HT-29 (cell line): ENCODE results near the gene C11orf58. TPM values are rescaled to one million over a fixed set of nuclear protein-coding genes. Genes with fewer than 3 reads are reported as not detected.

Experiments used
- DNase-seq: peaks from one replicate; pipeline ENCODE4 v3.0.0-alpha.2; 2015; ENCODE audit warnings: low spot score
- total RNA-seq: library from RNA; depleted of rRNA; stranded (reverse); fragments of >200 nt; shearing (Covaris generic); gene quantifications from 2 replicates; pipeline ENCODE4 v1.2.3, GENCODE V29; 2014; rRNA removed

C11orf58 gene
- 107 and 117 TPM in 2 replicates for total RNA-seq

DNA sequence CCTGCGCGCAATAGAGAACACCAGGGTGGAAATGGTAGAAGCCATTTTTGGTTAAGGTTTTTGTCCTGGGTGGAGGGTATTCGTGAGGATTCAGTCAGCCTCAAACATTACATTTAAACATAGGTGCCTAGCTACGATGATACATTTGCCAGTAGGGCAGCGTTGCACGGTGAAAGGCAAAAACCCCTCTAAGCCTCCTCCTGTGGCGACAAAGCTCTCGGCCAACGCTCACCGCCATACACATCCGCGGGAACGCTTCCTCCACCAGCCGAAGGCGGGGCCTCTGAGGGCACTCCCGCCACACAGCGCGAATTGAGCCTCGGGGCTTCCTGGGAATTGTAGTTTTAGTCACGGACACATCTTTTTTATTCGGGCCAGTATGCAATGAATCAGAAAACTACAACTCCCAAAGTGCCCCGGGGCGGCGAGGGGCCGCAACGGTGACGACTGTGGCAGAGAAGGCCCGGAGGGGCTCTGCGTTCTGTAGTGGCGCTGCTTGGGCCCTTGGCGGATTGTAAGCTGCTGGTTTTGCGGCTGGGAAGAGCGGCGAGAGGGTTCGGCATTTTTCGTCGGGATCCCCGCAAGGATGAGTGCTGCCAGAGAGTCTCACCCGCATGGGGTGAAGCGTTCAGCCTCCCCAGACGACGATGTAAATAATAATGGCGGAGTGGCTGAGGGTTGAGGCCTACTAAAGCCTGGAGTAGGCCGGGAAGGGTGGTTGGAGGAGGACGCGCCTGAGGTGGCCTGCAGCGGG lies at the start of gene C11orf58:
Gene C11orf58 (plus strand): TSS at position 455 of the 754 bp plus-strand sequence. CDS start 132 bp downstream, at position 587.
- peak; percentile 98 for DNase-seq

DNA sequence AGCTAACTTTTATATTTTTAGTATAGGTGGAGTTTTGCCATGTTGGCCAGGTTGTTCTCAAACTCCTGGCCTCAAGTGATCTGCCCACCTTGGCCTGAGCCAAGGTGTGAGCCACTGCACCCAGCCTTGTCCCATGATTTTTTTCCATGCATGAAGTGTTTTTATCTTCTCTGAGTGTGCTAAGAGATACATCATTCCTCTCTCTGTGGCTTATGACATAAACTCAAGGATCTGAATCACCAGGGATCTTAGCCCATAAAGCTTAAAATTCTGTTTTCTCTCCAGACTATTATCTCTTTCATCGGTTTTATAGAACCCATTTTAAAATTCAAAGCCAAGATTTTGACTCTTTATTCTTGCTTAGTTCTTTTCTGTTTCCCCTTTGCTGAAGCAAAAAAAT lies 48.4 kb upstream of the C11orf58 start:
- no peak for DNase-seq

DNA sequence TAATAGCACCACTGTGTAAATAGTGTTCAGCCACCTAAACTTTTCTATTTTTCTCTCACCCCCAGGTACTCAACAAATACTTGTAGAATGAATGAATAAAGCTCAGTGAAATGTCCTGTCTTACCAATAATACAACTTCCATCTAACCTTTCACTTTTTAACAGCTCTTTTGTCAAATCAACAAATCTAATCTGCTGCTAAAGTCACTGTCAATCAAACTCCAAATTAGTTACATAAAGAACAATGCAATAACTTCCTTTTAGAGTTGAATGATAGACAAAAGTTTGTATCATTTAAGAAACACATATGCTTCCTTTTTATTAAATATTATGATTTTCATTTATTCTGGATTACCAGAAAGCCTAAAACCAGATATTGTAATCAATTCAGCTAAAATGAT lies 34.7 kb upstream of the C11orf58 start:
- no peak for DNase-seq

DNA sequence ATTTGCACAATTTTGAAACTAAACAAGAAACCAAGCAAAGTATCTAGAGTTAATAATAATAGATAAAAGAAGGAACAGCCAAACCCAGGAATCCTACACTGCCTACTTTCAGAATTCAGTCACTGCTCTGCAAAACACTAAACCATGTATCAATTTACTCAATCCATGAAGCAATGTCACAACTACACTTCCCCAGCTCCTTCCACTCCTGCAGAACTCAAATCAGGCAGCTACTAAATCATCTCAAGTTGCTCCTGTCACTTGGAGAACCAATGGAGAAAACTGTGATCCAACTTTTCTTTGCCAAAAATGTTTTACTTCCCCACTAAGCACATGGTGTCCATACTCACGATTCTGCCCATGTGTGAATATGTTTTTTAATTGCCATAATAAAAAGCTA lies 24.9 kb upstream of the C11orf58 start:
- no peak for DNase-seq

DNA sequence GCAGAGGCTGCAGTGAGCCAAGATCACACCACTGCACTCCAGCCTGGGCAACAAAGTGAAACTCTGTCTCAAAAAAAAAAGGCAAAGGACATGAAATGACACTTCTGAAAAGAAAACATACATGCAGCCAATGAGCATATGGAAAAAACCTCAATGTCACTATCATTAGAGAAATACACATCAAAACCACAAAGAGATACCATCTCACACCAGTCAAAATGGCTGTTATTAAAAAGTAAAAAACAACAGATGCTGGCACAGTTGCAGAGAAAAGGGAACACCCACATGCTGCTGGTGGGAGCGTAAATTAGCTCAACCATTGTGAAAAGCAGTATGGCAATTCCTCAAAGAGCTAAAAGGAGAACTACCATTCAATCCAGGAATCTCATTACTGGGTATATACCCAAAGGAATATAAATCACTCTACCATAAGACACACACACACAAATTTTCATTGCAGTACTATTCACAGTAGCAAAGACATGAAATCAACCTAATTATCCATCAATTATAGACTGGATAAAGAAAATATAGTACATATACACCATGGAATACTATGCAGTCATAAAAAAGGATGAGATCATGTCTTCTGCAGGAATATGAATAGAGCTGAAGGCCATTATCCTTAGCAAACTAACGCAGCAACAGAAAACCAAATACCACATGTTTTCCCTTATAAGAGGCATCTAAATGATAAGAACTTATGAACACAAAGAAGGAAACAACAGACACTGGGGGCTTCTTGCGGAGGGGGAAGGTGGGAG lies 15.7 kb upstream of the C11orf58 start:
- no peak for DNase-seq

DNA sequence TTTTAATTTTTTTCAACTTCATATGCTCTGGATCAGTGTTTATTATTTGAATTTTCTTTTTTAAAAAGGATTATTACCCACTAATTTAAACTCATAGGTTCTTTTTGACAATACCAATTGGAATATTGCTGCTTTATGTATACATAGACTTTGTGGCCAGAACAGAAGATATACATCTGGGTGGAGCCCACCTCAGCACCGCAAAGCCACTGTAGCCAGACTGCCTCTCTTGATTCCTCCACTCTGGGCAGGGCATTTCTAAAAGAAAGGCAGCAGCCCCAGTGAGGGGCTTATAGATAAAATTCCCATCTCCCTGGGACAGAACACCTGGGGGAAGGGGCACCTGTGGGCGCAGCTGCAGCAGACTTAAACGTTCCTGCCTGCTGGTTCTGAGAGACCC lies 10.6 kb upstream of the C11orf58 start:
- no peak for DNase-seq

DNA sequence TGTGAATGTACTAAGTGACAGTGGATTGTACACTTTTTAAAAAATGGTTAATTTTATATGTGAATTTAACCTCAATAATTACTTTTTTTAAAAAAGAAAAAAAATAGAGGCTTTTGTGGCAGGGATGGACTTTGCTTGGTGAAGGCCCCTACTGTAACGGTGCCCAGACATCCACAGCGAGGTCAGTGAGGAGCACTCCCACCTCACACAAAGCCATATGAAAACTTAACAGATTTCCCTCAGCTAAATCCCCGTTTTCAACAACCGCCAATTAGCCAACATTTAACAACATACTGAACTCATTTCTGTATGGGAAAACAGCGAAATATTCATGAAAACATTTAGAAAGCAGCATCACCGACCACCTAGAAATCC lies 642 bp upstream of the C11orf58 start:
- DNase-seq = no peak

DNA sequence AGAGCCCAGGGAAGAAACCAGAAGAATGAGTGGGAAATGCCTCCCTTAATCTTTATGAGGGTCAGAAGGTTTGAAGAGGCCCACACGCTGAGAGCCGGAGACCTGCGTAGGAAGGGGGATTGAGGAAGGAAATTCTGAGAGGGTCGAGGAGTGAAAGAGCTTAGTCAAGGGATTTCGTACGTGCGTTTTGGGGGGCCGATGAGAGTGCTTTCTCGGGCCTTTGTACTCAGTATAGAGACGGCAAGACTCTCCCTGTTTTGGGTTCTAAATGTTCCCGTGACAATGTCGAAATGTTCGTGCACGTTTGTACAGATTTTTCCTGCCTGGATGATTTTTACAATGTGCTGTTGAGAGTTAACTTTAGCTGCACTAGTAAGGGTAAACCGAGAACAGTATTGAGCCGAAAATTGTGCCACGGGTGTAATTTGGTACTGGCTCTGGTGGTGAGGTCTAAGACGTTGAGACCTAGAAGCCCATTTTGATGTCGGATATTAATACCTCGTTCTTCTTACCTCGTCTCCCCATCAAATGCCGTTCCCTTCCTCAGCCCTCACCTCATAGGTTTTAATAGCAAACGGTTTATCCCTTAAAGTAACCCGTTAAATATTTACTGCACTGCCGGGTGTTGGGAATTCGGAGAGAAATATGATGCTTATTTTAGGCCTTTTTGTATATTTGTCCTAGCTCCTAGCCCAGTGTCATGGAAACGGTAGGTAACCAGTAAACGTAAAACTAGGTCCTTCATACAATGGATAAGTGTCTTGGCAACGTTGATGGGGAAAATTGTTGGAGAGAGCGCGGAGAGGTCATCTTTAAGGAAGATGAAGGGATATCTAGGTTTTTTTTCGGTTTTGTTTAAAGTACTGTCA lies 734 bp downstream of the C11orf58 start:
- DNase-seq = peak; percentile 61

DNA sequence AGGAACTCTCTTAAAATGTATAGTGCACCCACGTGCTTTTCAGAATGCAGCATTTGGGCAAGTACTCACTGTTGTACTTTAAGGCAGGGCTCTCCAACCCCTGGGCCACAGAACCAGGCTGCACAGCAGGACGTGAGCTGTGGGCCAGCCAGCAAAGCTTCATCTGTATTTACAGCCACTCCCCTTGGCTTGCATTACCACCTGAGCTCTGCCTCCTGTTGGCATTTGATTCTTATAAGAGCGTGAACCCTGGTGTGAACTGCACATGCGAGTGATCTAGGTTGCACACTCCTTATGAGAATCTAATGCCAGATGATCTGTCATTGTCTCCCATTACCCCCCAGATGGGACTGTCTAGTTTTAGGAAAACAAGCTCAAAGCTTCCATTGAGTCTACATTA lies 3.0 kb downstream of the C11orf58 start:
- no peak for DNase-seq

DNA sequence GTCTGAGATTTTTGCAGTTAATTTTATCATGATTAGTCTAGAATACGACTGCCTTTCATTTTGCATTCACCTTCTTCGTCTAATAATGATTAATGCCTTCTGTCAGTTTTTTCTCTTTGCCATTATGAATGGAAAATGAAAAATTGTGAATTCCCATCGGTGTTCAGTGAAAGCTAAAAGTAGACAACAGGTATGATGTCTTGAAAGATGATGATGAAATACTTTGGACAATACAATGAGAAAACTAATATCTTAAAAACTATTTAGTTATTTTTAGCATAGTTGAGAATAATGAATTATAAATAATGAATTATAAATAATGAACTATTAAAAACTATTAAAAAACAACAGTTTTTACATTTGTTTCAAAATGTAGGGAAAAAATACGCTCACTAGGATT lies 5.0 kb downstream of the C11orf58 start:
- no peak for DNase-seq

DNA sequence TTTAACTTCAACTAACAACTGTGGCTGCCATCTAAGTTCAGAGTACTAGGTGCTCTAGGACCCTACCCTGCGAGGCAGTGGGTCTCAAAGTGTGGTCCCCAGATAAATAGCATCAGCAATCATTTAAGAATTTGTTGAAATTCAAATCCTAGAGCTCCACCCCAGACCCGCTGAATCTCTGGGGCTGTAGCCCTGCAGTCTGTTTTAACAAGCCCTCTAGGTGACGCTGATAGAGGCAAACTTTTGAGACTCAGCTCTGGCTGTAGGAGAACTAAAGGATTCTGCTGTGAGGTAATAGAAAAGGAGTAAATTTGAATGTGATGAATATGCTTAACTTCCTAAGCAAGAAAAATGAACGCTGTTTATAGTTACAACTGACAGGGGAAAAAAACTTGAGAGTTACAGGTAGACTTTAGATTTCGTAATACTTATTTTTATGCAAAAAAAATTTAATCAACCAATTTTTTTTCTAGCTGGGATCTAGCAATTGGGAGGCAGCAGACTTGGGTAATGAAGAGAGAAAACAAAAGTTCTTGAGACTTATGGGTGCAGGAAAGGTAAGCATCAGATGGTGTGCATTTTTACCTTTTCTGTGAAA lies 5.8 kb downstream of the C11orf58 start:
- DNase-seq = no peak

DNA sequence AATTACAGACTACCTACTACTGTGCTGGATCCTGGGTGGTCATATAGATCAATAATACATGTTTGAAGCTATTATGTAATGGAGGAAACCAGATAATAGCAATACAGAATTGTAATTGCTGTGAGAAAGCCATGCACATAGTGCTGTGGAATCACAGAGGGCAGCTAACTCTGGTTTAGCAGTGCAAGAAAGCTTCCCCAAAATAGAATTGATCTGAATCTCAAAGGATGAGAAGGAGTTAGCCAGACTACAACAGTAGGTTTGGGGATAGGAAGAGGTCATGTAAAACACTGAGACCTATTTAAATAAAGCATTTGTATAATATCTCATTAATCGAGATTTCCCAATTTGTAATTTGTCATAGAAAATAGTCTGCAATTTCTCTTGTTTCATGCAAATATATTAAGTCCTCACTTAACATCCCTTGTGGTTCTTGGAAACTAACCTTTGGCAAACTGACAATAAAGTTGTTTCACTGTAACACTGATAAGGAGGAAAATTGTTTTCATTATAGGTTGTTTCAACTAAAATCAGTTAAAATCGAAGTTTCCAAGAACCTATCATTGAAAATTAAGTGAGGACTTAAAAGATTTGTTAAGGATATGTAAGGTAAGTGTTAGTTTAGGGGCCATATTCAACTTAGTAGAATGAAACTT lies 7.6 kb downstream of the C11orf58 start:
- DNase-seq = no peak

DNA sequence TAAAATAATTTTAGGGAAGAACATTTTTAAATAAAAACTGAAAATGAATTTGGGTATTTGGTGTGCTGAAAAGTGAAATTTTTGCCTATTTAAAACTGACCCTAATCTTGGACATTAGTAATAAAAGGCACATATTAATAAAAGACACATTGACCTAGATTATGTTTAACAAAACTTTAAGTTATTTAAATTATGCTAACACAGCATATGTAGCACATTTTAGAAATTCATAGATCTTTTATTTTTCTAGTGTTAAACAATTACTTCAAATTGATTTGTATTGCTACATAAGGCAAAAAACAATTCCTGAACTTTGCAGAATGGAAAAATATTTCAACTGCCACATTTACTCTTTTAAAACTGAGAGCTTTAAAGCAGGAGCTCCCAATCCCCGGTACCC lies 10.6 kb downstream of the C11orf58 start:
- DNase-seq = no peak

DNA sequence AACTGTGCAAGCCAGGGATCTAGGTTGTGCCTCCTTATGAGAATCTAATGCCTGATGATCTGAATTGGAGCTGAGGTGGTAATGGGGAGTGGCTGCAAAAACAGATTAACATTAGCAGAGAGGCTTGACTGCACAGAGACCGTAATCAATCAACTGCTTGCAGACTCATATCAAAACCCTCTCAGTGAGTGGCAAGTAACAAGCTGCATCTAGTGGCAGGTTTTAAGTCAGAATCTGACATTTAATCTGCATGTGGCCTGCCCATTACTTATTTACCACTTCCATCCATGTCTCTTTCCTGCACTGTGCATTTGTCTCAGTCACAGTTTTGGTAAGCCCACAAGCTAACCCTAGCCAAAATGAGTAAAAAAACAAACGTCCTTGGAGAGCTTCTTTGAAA lies 11.2 kb downstream of the C11orf58 start:
- DNase-seq = no peak

DNA sequence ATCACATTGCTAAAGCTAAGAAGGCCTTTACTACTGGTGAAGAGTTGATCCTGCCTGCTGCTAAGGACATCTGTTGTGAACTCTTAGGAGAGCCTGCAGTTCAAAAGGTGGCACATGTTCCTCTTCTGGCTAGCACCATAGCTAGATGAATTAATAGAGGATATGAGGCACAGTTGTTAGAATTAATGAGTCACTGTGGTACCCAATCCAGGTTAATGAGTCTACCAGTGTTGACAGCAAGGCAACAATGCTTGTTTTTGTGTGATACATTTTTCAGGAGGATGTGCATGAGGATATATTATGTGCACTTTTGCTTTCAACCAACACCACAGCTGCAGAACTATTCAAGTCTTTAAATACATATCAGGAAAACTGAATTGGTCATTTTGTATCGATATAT lies 12.0 kb downstream of the C11orf58 start:
- no peak for DNase-seq

DNA sequence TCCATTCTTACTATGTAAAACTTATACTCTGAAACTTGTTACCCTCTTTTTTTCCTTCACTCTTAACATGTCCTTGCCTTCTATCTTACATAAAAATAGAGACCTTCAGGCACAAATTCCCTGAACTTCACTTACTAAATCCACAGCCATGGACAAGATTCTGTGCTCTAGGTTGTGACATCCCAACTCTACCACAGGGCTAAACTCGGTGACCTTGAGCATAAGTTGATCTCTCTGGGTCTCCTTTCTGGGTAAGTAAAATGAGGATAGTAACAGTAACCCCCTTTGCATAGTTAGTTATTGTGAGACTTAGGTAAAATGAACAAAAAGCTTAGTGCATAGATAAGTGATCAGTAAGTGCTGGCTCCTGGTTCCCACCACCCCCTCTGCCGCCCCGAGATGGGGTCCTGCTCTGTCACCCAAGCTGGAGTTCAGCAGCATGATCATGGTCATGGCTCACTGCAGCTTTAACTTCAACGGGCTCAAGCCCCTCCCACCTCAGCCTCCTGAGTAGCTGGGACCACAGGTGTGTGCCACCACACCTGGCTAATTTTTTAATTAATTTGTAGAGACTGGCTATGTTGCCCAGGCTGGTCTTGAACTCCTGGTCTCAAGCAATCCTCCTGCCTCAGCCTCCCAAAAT lies 20.1 kb downstream of the C11orf58 start:
- DNase-seq = no peak

DNA sequence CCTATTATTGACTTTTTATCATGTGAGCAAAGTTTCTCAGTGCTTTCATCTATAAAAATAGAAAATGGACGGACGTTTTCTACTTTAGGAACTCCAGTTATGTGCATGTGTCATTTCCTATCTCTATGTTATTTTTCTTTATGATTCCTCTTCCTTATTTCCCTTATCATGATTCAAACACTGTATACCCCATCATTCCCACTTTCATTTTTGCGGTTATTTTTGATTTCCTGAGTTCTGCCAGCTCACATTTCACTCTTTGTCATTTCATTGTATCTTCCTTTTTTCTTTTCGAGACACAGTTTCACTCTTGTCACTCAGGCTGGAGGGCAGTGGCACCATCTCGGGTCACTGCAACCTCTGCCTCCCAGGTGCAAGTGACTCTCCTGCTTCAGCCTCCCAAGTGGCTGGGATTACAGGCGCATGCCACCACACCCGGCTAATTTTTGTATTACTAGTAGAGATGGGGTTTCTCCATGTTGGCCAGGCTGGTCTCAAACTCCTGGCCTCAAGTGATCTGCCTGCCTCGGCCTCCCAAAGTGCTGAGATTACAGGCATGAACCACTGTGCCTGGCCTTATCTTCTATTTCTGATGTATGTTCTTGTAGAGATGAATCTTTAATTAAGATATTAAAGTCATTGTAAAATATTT lies 21.5 kb downstream of the C11orf58 start:
- DNase-seq = no peak

DNA sequence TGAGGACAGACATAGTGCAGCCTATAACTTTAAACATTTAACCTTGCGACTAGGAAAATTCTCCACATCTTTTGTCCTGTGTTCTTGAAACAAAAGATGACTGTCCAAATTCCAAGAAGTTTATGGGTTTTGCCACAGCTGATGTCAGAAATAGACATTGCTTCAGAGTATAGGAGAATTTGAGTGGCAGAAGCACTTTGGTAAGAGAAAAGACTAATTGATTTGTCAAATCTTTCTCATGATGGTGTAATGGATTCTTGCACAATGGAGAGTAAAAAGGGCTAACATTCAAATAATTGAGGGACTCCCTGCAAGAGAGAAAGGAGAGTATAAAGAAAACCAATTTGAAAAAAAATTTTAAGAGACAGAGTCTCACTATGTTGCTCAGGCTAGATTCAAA lies 25.3 kb downstream of the C11orf58 start:
- DNase-seq = no peak

DNA sequence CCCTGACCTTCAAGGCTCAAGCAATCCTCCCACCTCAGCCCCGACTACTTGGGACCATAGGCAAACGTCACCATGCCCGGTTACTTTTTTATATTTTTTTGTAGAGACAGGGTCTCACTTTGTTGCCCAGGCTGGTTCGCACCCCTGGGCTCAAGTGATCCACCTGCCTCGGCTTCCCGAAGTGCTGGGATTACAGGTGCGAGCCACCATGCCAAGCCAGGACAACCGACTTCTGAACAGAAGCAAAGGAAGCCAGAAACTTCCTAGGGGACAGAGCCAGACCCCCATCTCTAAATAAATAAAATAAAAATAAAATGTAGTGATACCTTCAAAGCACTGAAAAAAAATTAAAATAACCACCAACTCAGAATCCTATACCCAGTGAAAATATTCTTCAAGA lies 26.4 kb downstream of the C11orf58 start:
- no peak for DNase-seq

DNA sequence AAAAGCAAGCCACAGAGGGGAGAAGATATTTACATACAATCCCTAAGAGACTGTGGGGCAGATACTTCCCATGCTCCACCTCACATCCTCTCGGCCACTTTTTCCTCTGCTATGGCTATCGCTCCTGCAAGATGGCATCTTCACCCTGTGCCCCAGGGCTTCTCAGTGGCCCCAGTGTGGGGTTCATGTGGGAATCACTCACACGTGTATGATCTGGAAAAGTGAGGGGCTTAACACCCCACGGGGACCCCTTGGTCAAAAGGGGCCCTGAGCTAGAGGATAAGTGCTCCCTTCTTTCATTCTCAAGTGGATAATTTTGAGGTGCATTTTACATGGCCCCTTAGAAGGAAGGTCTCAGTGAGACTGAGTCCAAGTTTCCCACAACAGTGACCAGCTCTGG lies 28.7 kb downstream of the C11orf58 start:
- no peak for DNase-seq
